ENCODE results near the gene WDR72.

DNA sequence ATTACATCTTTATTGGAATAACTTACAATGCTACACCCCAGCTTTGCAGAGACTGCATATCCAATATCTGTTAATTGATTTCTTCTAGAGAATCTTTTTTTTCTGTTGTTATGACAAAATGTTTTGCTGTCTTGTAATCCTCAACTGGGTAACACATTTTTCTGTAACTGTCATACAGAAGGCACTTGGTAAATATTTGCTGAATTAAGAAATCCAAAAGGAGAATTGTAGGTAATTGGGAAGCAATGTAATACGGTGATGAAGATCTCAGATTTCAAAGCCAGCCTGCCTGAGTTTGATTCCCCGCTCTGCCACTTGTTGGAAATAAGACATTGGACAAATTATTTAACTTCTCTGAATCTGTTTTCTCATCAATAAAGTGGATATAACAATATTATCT is 169.1 kb downstream of the WDR72 start:
- TF ChIP-seq, protein P1, sequence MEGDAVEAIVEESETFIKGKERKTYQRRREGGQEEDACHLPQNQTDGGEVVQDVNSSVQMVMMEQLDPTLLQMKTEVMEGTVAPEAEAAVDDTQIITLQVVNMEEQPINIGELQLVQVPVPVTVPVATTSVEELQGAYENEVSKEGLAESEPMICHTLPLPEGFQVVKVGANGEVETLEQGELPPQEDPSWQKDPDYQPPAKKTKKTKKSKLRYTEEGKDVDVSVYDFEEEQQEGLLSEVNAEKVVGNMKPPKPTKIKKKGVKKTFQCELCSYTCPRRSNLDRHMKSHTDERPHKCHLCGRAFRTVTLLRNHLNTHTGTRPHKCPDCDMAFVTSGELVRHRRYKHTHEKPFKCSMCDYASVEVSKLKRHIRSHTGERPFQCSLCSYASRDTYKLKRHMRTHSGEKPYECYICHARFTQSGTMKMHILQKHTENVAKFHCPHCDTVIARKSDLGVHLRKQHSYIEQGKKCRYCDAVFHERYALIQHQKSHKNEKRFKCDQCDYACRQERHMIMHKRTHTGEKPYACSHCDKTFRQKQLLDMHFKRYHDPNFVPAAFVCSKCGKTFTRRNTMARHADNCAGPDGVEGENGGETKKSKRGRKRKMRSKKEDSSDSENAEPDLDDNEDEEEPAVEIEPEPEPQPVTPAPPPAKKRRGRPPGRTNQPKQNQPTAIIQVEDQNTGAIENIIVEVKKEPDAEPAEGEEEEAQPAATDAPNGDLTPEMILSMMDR (IDR thresholded peaks at IDR 0.05; ENCODE audit: poor library complexity, severe bottlenecking) = no peak
- TF ChIP-seq RAD21 (conservative IDR thresholded peaks at IDR 0.05) (no peak), POLR2AphosphoS5 (IDR thresholded peaks at IDR 0.05) (no peak), EZH2 (IDR thresholded peaks at IDR 0.05; ENCODE audit: borderline replicate concordance, insufficient read depth, low read length, poor library complexity, severe bottlenecking) (no peak)
- TF ChIP-seq, protein P2, sequence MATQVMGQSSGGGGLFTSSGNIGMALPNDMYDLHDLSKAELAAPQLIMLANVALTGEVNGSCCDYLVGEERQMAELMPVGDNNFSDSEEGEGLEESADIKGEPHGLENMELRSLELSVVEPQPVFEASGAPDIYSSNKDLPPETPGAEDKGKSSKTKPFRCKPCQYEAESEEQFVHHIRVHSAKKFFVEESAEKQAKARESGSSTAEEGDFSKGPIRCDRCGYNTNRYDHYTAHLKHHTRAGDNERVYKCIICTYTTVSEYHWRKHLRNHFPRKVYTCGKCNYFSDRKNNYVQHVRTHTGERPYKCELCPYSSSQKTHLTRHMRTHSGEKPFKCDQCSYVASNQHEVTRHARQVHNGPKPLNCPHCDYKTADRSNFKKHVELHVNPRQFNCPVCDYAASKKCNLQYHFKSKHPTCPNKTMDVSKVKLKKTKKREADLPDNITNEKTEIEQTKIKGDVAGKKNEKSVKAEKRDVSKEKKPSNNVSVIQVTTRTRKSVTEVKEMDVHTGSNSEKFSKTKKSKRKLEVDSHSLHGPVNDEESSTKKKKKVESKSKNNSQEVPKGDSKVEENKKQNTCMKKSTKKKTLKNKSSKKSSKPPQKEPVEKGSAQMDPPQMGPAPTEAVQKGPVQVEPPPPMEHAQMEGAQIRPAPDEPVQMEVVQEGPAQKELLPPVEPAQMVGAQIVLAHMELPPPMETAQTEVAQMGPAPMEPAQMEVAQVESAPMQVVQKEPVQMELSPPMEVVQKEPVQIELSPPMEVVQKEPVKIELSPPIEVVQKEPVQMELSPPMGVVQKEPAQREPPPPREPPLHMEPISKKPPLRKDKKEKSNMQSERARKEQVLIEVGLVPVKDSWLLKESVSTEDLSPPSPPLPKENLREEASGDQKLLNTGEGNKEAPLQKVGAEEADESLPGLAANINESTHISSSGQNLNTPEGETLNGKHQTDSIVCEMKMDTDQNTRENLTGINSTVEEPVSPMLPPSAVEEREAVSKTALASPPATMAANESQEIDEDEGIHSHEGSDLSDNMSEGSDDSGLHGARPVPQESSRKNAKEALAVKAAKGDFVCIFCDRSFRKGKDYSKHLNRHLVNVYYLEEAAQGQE (IDR thresholded peaks at IDR 0.05; ENCODE audit: borderline replicate concordance) = no peak

Measured in neural cell (in vitro differentiated cells).